GM19351 (cell line): ENCODE measurements around the gene PHLDB3.

Experiments
- ATAC-seq: cut with Tn5 transposase; IDR thresholded peaks from one replicate; pipeline ENCODE4 v1.9.1; 2021; ENCODE audit warnings: mild to moderate bottlenecking, moderate library complexity; ENCODE audit not compliant: unreplicated experiment

The PHLDB3 gene

GRCh38 chr19:43471091-43471490 is 33.5 kb downstream of the PHLDB3 start:
- no peak for ATAC-seq

GRCh38 chr19:43470288-43470687 is 34.3 kb downstream of the PHLDB3 start:
- ATAC-seq, result no peak

- no peak for ATAC-seq
These were observed 35.4 kb downstream of the PHLDB3 start for GRCh38 chr19:43469160-43469480.

DNA sequence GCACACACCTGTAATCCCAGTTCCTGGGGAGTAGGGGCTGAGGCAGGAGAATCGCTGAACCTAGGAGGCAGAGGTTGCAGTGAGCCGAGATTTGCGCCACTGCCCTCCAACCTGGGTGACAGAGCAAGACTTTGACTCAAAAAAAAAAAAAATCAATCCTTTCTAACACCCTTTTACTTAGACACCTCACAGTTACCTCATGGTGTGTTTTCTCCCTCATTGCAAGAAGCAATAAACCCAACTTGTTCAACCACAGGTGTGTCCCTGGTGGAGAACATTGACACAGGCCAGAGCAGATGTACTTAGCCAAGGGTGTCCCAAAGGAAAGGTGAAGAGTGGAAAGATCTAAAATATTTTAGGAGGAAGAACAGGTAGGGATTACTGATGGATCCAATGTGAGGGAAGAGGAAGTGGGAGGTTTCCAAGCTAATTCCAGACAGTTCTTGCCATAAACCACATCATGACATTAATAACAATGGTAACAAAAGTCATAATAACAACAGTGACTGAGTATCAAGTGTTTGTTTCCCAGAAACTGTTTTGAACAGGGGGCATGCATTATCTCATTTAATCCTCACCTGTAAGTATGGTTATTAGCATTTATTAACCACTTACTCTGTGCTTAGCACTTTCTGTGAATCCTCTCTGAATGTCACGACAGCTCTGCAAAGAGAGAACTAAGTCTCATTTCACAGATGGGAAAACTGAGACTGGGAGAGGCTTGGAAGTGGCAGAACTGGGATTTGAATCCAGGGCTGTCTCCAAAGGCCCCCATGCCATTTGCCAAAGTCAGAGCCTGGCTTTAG is 36.0 kb downstream of the PHLDB3 start:
- ATAC-seq, result no peak

DNA sequence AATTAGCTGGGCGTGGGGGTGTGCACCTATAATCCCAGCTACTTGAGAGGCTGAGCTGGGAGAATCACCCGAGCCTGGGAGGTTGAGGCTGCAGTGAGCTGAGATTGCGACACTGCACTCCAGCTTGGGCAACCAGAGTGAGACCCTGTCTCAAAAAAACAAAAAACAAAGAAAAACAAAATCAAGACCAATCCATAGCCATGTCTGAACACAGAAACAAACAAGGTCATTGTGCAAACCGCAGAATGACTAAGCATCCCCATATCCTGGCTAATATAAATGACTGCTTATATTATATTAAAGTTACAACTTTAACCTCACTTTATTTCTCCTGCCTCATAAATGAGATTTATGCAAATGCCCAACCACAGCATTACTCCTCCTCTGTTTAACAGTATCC is 36.8 kb downstream of the PHLDB3 start:
- no peak for ATAC-seq

DNA sequence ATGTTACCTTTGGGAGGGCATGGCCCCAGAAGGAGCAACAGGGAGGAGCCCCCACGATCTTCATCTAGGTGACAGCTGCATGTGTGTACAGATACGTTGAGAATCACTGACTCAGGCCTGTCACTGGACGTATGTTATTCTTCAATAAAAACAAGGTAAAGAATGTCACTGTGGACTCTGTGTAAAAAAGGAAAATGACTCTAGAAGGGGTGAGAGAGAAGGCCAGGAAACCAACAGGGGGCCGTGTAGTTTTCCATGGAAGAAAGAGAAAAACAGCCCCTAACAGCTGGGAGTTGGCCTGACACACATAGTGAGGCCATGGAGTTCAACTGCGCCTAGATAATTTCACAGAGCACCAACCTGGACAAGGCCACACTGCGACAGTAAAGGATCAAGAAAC is 37.3 kb downstream of the PHLDB3 start:
- ATAC-seq, result no peak

DNA sequence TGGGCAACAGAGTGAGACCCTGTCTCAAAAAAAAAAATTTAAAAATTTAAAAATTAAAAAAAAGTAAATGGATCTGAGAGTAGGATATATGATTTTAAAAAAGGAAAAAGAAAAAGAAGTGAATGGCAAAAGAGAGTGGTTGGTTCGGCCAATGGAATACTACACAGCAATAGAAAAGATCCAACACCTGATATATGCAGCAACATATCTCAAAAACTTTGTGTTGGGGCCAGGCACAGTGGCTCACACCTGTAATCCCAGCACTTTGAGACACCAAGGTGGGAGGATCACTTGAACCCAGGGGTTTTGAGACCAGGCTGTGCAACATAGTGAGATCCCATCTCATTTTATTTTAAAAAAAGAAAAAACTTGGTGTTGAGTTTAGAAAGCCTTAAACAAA is 37.8 kb downstream of the PHLDB3 start:
- ATAC-seq, result no peak

DNA sequence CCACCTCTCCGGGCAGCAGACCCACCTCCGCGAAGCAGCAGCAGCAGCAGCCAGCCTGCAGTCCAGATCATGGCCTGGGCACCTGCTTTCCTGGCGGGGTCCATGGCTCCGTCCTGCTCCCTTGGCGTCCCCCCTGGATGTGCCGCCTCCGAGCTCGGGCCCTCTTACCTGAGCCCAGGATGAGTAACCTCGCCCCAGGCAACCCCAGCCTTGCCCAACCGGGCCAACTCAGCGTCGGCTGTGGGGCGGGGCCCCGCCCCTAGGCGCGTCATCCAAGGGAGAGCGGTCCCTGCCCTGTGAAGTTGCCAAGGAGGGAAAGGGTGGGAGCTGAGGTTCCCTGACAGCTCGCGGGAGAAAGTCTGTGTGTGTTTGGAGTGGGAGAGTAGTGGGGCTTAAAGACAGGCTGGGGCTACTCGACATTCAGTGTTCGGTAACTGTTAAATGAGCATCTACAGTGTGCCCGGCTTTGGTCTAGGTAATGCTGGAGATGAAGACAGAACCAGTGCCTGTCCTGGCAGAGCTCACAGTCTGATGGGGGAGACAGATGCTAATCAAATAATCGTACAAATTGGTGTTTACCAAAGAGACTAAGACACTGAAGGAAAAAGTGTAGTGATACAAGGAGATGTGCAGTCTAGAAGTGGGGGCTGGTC is 39.0 kb downstream of the PHLDB3 start, which contains the start of gene LYPD3:
Gene LYPD3, minus strand, starts transcription at position 141 of the 653 bp plus-strand sequence. Its CDS starts 37 bp downstream, at position 104.
- ATAC-seq, result no peak

- peak; percentile 40 for ATAC-seq
These were observed 40.3 kb downstream of the PHLDB3 start for GRCh38 chr19:43464134-43464775.

GRCh38 chr19:43463381-43464133 is 41.0 kb downstream of the PHLDB3 start:
- peak; percentile 83 for ATAC-seq

- ATAC-seq, result no peak
These were observed 41.7 kb downstream of the PHLDB3 start for GRCh38 chr19:43462785-43463380.

- no peak for ATAC-seq
These were observed 42.2 kb downstream of the PHLDB3 start for GRCh38 chr19:43462383-43462782.

GRCh38 chr19:43461303-43461702 is 43.2 kb downstream of the PHLDB3 start:
- no peak for ATAC-seq

DNA sequence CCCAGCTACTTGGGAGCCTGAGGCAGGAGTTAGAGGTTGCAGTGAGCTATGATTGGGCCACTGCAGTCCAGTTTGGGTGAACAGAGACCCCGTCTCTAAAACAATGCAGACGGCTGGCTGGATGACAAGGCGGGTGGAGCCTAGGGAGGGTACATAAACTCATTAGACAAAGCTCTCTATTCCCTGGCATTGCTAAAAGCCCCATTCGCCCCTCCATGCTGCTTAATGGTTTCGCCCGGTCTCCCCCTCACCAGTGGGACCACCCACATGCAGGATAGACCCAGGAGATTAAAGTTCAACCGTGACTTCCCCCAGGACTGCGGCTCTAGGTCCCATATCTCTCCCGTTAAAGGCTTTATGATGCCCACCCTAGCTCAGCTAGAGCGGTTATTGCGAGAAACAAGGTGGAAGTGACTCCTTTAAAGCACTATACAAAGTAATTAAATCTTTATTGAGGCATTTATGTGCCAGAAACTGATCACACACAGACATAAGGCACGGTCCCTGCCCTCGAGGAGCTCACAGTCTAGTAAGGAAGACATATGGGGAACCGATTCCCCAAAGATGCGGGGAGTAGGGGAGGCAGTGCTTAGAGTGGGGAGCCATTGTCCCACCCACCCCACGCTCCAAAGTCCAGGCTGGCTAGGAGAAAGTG is 44.1 kb downstream of the PHLDB3 start:
- no peak for ATAC-seq

DNA sequence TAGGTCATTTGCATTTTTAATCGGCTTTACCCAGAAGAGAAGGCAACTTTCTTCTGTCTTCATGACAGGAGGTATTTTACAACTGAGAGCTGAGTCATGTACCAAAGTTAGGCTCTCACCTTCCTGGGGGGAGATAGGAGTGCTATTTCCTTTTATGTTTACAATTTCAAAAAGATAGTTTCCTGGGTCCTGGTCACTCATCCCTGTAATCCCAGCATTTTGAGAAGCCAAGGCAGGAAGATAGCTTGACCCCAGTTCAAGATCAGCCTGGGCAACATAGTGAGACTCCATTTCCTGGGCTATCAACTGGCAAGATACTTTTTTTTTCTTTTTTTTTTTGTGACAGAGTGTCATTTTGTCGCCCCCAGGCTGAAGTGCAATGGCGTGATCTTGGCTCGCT is 46.7 kb downstream of the PHLDB3 start:
- ATAC-seq, result no peak

DNA sequence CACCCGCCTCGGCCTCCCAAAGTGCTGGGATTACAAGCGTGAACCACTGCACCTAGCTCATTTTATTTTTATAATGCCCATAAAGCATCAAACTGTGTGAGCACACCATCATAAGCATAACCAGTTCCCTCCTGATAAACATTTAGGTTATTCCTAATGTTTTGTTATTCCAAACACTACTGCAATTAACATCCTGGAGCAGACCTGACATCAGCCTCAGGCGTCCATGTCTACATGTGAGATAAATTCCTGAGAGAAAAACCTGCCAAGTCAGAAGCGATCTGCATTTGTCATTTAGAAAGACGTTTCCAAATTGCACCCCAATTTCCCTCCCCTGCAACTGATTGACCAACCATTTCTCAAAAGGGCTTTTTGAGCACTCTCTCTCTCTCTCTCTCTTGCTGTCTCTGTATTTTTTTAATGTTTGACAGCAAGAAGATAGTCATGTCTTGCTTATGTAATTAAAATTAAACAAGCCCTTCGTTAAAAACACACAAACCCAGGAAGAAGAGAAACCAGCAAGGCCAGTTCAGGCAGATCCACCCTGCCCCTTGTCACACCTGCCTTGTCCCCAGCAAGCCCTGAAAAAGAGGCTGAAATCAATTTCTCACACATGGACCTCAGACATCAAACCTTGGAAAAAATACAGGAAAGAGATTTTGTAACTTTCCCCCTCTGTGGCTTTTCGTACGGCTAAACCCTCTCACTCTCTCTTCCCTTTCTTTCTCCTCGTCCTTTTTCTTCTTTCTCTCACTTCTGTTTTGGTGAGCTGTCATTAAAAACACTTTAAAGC is 49.0 kb downstream of the PHLDB3 start:
- no peak for ATAC-seq

GRCh38 chr19:43454031-43454430 is 50.5 kb downstream of the PHLDB3 start:
- no peak for ATAC-seq

DNA sequence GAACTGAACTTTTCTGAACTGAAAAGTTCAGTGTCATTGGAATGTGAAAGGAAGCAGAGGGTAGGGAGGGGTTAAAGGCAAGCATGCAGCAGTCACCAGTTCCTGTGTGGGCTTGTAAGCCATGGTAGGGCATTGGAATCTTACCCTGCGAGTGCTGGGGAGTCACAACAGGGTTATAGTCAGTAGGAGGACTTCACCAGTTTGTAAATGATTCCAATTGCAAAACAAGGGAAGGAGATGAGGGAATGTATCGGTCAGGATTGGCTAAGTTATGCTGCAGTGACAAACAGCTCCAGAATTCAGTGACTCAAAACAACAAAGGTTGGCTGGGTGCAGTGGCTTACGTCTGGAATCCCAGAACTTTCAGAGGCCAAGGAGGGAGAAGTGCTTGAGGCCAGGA is 52.0 kb downstream of the PHLDB3 start:
- ATAC-seq, result no peak

GRCh38 chr19:43450545-43450997 is 54.0 kb downstream of the PHLDB3 start:
- no peak for ATAC-seq
